ENCODE data around the gene LRRC3.
A peak's percentile ranks its signal among the peaks of the same experiment; 100 is the strongest.
"Not testable (repeated sequence)": the region's sequence is repeated elsewhere in the genome, so short reads cannot be mapped to it uniquely, and the experiment has no call there.

LRRC3 gene

DNA sequence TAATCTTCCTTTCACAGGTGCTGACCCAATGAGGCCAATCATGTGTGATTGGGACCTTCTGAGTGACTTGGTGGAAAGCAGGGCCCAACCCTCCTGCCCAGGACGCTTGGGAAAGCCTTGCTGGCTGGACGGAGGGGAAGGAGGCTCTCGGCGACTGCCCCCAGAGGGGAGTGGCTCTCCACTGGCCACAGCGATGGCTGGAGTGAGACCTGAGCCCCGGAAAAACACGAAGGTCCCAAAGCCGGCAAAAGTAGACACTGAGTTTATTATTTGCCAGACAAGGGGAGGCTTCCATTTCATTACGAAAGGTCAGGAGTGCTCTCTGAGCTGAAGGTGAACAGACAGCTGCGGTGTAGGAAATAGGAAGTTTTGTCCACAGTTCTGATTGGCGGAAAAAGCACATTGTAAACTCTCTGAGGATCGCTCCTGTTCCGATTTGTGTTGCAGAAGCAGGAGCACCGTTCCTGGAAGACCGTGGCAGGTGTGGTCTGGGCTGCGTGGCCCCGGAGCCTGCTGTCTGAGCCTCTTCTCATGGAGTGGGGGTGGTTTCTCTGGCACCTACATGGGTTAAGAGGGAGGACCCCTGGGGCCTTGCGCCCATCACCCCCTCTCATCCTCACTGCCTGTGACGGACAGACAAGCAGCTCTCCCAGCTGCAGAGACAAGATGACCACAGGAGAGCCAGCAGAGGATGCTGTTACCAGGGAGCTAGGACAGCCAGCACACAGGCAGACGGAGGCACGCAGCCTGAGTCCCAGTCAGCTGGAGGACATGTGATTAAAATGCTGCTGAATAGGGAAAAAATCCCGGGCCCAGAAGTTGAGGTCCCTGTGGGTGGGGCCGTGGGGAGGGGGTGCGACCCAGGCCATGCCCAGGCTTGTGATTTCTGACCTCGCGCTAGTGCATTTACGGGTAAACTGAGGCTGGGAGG, 43.2 kb downstream of the LRRC3 start:
- no peak for DNase-seq

- DNase-seq = no peak
Observed at GRCh38 chr21:44499211-44499560, 43.9 kb downstream of the LRRC3 start.

DNA sequence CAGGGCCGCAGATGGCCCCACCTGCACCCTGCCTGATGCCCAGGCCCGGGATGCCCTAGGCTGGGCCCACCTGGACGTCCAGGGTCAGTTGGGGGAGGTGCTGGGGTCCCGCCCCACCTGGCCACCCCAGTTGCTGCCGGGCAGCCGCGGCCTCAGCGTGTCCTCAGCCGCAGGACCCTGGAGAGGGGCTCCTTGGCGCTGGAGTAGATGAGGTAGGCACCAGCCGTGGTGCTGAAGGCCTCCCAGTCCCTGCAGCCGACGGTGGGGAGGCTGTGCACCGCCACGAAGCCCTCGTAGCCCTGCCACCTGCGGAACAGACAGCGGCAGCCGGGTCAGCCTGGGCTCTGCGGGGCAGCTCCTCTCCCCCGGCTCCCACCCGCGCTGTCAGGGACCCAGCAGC, 44.3 kb downstream of the LRRC3 start:
- DNase-seq = no peak

- no peak for DNase-seq
Observed at GRCh38 chr21:44500111-44500510, 44.8 kb downstream of the LRRC3 start.

- no peak for DNase-seq
Observed at GRCh38 chr21:44502171-44502958, 47.1 kb downstream of the LRRC3 start.

DNA sequence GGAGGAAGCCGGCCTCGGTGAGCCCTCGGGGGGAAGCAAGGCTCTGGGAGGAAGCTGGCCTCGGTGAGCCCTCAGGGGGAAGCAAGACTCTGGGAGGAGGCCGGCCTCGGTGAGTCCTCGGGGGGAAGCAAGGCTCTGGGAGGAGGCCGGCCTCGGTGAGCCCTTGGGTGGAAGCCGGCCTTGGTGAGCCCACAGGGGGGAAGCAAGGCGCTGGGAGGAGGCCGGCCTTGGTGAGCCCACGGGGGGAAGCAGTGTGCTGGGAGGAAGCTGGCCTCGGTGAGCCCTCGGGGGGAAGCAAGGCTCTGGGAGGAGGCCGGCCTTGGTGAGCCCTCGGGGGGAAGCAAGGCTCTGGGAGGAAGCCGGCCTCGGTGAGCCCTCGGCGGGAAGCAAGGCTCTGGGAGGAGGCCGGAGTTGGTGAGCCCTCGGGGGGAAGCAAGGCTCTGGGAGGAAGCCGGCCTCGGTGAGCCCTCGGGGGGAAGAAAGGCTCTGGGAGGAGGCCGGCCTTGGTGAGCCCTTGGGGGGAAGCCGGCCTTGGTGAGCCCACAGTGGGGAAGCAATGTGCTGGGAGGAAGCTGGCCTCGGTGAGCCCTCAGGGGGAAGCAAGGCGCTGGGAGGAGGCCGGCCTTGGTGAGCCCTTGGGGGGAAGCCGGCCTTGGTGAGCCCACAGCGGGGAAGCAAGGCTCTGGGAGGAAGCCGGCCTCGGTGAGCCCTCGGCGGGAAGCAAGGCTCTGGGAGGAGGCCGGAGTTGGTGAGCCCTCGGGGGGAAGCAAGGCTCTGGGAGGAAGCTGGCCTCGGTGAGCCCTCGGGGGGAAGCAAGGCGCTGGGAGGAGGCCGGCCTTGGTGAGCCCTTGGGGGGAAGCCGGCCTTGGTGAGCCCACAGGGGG, 47.9 kb downstream of the LRRC3 start:
- not testable (repeated sequence) for DNase-seq

DNA sequence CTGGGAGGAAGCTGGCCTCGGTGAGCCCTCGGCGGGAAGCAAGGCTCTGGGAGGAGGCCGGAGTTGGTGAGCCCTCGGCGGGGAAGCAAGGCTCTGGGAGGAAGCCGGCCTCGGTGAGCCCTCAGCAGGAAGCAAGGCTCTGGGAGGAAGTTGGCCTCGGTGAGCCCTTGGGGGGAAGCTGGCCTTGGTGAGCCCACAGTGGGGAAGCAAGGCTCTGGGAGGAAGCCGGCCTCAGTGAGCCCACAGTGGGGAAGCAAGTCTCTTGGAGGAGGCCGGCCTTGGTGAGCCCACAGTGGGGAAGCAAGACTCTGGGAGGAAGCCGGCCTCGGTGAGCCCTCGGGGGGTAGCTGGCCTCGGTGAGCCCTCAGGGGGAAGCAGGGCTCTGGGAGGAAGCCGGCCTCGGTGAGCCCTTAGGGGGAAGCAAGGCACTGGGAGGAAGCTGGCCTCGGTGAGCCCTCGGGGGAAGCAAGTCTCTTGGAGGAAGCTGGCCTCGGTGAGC, 48.6 kb downstream of the LRRC3 start:
- DNase-seq = peak; percentile 39 to 53

DNA sequence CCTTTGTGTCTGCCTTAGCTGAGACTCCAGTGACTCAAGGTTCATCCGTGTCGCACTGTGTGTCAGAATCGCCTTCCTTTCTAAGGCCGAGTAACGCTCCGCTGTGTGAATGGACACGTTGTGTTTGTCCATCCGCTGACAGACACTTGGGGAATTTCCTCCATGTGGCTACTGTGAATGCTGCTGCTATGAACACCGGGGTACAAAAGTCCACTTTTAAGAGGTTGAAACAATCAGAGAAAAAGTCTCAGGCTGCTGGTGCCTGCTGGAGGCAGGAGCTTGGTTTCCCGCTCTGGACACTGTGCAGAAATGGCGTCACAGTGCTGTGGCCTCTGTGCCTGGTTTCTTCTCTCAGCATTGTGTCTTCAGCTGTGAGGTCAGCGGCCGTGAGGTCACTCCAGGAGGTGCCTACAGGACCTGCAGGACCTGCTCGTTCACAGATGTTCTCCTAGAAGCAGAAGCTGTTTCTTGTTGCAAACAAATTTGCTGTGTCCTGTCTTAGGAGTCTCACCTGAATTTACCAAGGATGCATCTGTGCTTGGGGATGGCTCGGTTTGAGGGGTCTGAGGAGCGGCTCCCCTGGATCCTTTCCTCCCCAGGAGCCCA, 50.5 kb downstream of the LRRC3 start:
- DNase-seq = no peak

GRCh38 chr21:44506279-44507255, 51.3 kb downstream of the LRRC3 start:
- no peak for DNase-seq

DNA sequence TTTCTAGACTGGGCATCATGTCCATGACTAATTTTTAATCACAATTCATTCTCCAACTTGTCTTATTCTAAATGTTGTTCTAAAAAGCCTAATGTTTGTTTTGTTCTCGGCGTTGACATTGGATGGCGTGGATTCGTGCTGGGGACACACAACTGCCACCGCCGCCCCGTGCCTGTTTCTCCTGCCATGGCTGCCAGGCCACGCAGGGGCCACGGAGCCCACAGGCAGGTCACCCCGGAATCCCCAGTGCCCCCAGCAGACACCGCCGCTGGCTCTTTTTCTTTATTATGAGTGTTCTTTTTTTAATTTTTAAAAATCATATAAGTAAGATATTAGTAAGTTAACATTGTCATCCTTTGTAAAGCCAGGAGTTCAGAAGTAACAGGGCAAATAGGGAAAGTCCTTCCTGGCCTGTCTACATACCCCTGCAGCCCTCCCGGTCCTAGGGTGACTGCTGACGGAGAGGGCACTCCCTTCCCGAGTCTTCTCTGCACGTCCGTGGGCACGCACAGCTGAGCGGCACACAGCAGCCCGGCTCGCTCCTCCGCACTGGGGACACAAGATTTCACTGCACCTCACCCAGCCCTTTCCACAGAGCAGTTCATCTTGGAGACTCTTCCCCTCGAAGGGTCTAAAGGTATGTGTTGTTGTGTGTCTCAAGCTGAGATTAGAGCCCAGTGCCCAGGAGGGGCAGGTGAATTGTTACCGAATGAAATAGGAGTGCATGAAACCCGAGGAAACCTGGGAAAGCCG, 52.5 kb downstream of the LRRC3 start:
- no peak for DNase-seq

DNA sequence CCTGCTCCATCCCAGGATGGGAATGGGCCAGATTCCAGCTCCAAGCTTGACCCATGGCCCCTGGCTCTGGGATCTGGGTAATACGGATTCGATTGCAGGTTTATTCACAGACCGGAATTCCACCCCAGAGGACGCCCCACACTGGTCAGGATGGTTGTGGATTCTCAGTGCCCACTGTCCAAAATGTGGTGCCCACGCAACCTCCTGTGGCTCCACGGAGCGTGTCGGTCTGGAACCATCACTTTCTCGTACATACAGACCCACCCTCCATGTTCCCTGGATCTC, 53.1 kb downstream of the LRRC3 start:
- no peak for DNase-seq

- DNase-seq = no peak
Observed at GRCh38 chr21:44508711-44509445, 53.6 kb downstream of the LRRC3 start.

DNA sequence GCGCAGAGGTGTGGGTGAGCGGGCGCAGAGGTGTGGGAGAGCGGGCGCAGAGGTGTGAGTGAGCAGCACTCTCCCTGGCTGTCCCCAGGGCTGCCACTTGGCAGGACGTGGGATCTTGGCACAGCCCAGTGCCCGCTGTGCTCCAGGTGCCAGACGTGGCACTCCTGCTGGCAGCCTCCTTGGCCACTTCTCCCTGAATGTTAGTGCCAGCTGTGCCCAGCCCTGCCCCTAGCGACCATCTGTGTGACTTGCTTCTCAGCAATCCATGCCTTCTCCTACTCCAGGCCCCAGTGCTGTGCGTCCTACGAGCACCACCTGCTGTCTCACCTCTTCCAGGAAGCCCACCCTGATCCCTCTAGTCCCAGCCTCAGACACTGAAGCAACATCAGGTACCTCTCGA, 54.2 kb downstream of the LRRC3 start:
- no peak for DNase-seq

DNA sequence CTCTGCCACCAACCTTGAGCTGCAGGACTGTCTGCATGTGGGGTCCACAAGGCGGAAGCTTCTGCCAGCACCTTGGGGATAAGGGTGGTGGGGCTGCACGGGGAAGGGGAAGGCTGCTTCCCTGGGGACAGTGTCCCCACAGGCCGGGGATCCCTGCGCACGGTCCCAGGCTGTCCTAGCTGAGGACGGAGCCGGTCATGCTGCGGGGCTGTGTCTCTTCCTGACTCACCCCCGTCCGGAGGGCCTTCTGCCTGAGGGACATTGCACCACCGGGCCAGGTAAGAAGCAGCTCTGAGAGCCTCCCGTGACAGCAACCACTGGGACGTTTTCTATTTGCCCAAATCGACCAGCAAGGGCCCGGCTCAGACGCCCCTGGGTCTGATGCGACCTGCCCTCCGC, 54.8 kb downstream of the LRRC3 start:
- DNase-seq = no peak

DNA sequence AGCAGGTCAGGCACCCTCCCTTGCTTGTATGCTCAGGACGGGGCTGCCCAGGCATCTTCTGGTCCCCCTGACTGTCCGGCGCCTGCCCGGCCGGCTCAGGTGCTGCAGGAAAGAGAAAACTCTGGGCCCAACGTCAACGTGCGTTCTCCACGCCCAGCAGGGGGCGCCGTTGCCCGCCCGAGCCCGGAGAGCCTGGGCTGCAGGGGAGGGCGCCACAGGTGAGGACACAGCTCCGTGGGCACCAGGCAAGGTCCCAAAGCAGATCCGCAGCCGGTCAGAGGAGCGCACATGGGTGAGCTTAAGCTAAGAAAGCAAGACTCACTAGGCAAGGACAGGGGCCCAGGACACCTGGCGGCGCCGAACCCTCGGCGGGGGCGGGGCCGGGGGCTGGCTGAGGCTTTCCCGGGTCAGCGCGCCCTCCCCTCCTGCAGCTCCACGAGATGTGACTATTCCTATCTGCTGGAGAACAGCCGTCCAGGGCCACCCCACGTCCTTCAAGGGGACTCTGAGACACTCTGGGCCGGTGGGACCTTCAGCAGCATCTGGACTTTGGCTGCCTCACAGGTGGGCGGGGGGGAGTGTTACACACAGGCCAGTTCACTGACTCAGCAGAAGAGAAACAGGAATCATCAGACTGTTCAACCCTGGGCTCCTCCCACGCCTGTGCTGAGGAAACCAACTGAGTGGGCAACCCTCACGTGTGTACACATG, 55.4 kb downstream of the LRRC3 start:
- peak; percentile 26 to 63 for DNase-seq

DNA sequence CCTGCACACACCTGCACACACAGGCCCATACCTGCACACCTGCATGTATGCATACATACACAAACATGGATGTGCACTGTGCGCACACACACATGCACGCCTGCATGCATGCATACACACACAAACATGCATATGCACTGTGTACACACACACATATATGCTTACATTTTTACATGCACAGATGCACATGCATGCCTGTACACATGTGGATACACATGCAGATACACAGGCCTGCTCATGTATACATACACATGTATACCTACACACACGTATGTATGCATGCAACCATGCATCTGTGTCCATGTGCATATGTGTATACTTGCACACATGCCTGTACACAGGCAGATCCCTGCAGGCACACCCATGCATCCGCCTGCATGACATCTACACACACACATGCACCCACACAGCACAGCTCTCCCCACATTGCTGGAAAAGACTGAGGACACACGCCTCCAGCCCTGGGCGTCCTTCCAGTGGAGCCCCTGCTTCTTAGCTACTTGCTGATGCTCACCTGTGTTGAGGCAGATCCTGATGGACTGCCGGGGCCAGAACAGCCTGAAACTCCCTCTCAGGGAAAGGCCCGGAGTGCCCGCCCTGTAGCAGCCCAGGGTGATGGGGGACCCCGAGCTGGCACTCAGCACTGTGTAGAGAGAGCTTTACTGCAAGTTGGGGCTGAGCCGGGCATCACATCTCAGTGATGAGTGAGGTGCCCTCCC, 56.1 kb downstream of the LRRC3 start:
- DNase-seq = no peak

All from inflammatory macrophage (primary cell).